ENCODE results near the gene TBC1D25. TPM values are rescaled to one million over a fixed set of nuclear protein-coding genes. Genes with fewer than 3 reads are reported as not detected.

TBC1D25 gene
- total RNA-seq, 4 donors from 2014 or later, result 9.9 to 15.9 (median 12.2) TPM

GRCh38 chrX:48579259-48579658 is 39.7 kb downstream of the TBC1D25 start:
- WGBS, 2 donors, result 63 to 78% methylated on average over 2 to 3 of the region's 3 CpGs
- Histone ChIP-seq H3K4me1 (peaks cover 0 to 20% (median 12%) of the 10 kb centered on the region in 4 donors), H3K36me3 (peaks cover 0 to 51% (median 0%) of the 10 kb centered on the region in 3 donors), H3K27ac (no peak overlapping the region), H3K27me3 (no peaks in the 10 kb centered on the region), H3K4me3 (no peak overlapping the region), H3K9me3 (no peaks in the 10 kb centered on the region)
- DNase-seq (ENCODE audit: low spot score in 2 of 2), result no peak
- TF ChIP-seq POLR2A (IDR thresholded peaks at IDR 0.05) (no peak), CTCF (IDR thresholded peaks at IDR 0.05) (no peak), EP300 (IDR thresholded peaks at IDR 0.05) (no peak)

DNA sequence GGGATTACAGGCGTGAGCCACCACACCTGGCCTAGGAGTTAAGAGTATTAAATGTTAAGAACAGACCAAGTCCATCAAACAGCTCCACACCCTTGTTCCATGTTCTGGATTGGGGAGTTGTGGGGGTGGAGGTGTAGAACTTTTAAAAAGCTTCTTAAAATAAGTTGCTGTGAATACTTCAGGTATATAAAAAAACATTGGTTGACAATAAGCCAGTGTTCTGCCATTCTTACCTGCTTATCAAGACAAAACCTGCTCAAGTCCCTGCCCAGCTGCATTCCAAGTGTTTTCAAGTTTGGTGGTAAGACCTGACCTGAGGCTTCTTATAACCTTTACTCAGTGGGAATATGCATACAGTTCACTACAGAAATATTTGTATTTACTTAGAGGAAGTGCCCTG is 41.1 kb downstream of the TBC1D25 start:
- DNase-seq (ENCODE audit: low spot score in 2 of 2), result no peak
- H3K27ac ChIP-seq, result no peak overlapping the region
- H3K4me3 ChIP-seq, result no peak overlapping the region
- H3K27me3 ChIP-seq, result no peaks in the 10 kb centered on the region
- 86% methylated on average over 1 of the region's 1 CpG; no CpG with 5 or more reads in 1 of the 2 donors for WGBS, 2 donors
- H3K4me1 ChIP-seq, result peaks cover 0 to 15% (median 9%) of the 10 kb centered on the region in 4 donors
- no peaks in the 10 kb centered on the region for H3K9me3 ChIP-seq
- TF ChIP-seq EP300 (IDR thresholded peaks at IDR 0.05), result no peak
- TF ChIP-seq POLR2A (IDR thresholded peaks at IDR 0.05), result no peak
- TF ChIP-seq CTCF (IDR thresholded peaks at IDR 0.05), result no peak
- H3K36me3 ChIP-seq, result peaks cover 0 to 45% (median 0%) of the 10 kb centered on the region in 3 donors

DNA sequence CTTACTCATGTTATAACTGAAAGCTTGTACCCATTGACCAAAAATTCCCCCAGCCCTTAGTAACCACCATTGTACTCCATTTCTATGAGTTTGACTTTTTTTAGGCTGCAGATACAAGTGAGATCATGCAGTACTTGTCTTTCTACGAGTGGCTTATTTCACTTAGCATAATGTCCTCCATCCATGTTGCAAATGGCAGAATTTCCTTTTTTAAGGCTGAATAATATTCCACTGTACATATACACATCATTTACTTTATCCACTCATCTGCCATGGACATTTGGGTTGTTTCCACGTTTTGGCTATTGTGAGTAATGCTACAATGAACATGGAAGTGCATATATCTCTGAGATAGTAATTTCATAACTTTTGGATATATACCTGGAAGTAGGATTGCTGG is 45.2 kb downstream of the TBC1D25 start:
- Histone ChIP-seq H3K9me3 (no peaks in the 10 kb centered on the region), H3K4me3 (no peak overlapping the region), H3K36me3 (peaks cover 0 to 4% (median 0%) of the 10 kb centered on the region in 3 donors), H3K4me1 (no peaks in the 10 kb centered on the region), H3K27me3 (no peaks in the 10 kb centered on the region), H3K27ac (no peak overlapping the region)
- TF ChIP-seq EP300 (IDR thresholded peaks at IDR 0.05), result no peak
- TF ChIP-seq POLR2A (IDR thresholded peaks at IDR 0.05), result no peak
- no peak for TF ChIP-seq CTCF (IDR thresholded peaks at IDR 0.05)
- no peak for DNase-seq (ENCODE audit: low spot score in 2 of 2)
- WGBS, 2 donors, result 35 to 53% methylated on average over 2 of the region's 2 CpGs

GRCh38 chrX:48589482-48590162 is 50.1 kb downstream of the TBC1D25 start:
- 75 to 80% methylated on average over 13 of the region's 13 CpGs for WGBS, 2 donors
- no peak for TF ChIP-seq EP300 (IDR thresholded peaks at IDR 0.05)
- no peak for TF ChIP-seq CTCF (IDR thresholded peaks at IDR 0.05)
- no peak for TF ChIP-seq POLR2A (IDR thresholded peaks at IDR 0.05)
- Histone ChIP-seq H3K4me3 (no peak overlapping the region), H3K4me1 (no peaks in the 10 kb centered on the region), H3K27me3 (no peaks in the 10 kb centered on the region), H3K9me3 (no peaks in the 10 kb centered on the region), H3K27ac (no peak overlapping the region), H3K36me3 (no peaks in the 10 kb centered on the region)
- DNase-seq (ENCODE audit: low spot score in 2 of 2), result no peak

DNA sequence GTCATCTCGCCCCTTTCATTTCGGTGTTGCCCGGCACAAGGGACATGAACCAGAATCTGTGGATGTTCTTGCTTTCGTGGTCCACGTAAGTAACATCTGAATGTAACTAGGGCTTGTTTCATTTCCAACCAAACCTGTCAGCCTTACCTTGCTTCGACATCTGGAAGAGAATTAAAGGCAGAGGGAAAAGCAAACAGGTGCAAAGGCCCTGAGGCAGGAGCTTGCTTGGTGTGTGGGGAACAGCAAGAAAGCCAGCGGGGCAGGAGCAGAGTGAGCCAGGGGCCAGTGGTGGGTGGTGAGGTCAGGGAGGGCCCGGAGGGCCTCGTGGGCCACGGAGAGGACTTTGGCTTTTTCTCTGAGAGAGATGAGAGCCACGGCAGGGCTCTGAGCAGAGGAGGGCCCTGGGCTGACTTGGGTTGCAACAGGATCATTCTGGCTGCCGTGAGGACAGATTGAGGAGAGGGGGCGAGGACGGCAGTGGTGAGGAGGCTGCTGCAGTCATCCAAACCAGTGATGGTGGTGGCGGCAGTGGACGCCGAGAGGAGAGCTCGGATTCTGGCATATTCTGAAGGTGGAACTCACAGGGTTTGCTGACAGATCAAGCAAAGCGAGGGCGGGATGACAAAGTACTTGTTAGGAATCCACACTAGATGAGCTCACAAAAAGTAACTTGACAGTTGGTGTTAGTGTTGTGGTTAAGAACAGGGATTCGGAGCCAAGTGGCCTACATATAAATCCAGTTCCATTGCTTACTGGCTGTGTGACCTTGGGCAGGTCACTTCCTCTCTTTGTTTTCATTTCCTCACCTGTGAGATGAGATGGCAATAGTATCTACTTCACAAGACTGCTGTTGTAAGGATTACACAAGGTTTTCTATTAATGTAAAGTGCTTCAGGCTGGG is 50.9 kb downstream of the TBC1D25 start:
- Histone ChIP-seq H3K4me1 (no peaks in the 10 kb centered on the region), H3K9me3 (no peaks in the 10 kb centered on the region), H3K4me3 (no peak overlapping the region), H3K27ac (peak overlapping the region in 1 of 4 donors; percentile 20), H3K36me3 (no peaks in the 10 kb centered on the region), H3K27me3 (no peaks in the 10 kb centered on the region)
- no peak for TF ChIP-seq POLR2A (IDR thresholded peaks at IDR 0.05)
- TF ChIP-seq CTCF (IDR thresholded peaks at IDR 0.05), result no peak
- TF ChIP-seq EP300 (IDR thresholded peaks at IDR 0.05), result no peak
- DNase-seq (ENCODE audit: low spot score in 2 of 2), result no peak
- WGBS, 2 donors, result 85 to 87% methylated on average over 20 to 21 of the region's 21 CpGs
